ENCODE measurements around the gene SLAIN2. TPM values are rescaled to one million over a fixed set of nuclear protein-coding genes. Genes with fewer than 3 reads are reported as not detected.

SLAIN2 gene
- total RNA-seq, 1 experiment from 2014 or later = 12.5 TPM

- H3K9ac ChIP-seq (ENCODE audit: low read length) = no peak overlapping the region
- TF ChIP-seq CTCF (conservative IDR thresholded peaks at IDR 0.05; ENCODE audit: low read depth, low read length) (no peak), EZH2 (IDR thresholded peaks at IDR 0.05; ENCODE audit: low read length, unreplicated experiment) (no peak), EZH2phosphoT487 (IDR thresholded peaks at IDR 0.05; ENCODE audit: borderline replicate concordance, low read length) (no peak)
- H3K36me3 ChIP-seq (ENCODE audit: low read depth, low read length) = no peaks in the 10 kb centered on the region
- H3K27ac ChIP-seq (ENCODE audit: low read length) = no peak overlapping the region
- H3K9me2 ChIP-seq (replicated peaks; ENCODE audit: low read length) = no peaks in the 10 kb centered on the region
- H3K9me3 ChIP-seq (ENCODE audit: low read length) = no peaks in the 10 kb centered on the region
- DNase-seq (no peak), ATAC-seq (no peak)
- H3K4me2 ChIP-seq (ENCODE audit: low read length) = no peak overlapping the region
- no peaks in the 10 kb centered on the region for H3K79me2 ChIP-seq (ENCODE audit: low read length)
- no peaks in the 10 kb centered on the region for H3K27me3 ChIP-seq (ENCODE audit: low read length)
- no peaks in the 10 kb centered on the region for H3K4me1 ChIP-seq (ENCODE audit: insufficient read depth, low read length)
- H3K4me3 ChIP-seq (ENCODE audit: low read length) = no peak overlapping the region
- ChIA-PET CTCF (no interaction called here), POLR2A (ENCODE audit: unreplicated experiment) (no interaction called here)
- no peaks in the 10 kb centered on the region for H4K20me1 ChIP-seq (ENCODE audit: low read length)
- BruUV-seq (replicated peaks) = no TSS peak
- H3F3A ChIP-seq (ENCODE audit: low read length, unreplicated experiment) = no peaks in the 10 kb centered on the region
- H2AFZ ChIP-seq (ENCODE audit: low read length) = no peak overlapping the region
- intact Hi-C loops (cut with micrococcal nuclease) = no loop called here
Measured at GRCh38 chr4:48409203-48409602, 67.9 kb downstream of the SLAIN2 start.

GRCh38 chr4:48410812-48411211 lies 69.5 kb downstream of the SLAIN2 start:
- intact Hi-C loops (cut with micrococcal nuclease) = loop anchor here (10.0 kb wide), 1 partner anchor 106 kb away; no protein-coding TSS in a partner anchor
- Histone ChIP-seq H3K4me2 (ENCODE audit: low read length) (no peak overlapping the region), H3K9ac (ENCODE audit: low read length) (no peak overlapping the region), H3K79me2 (ENCODE audit: low read length) (no peaks in the 10 kb centered on the region), H3K27ac (ENCODE audit: low read length) (no peak overlapping the region), H3K4me3 (ENCODE audit: low read length) (no peak overlapping the region), H3K4me1 (ENCODE audit: insufficient read depth, low read length) (no peaks in the 10 kb centered on the region), H2AFZ (ENCODE audit: low read length) (no peak overlapping the region), H3K27me3 (ENCODE audit: low read length) (no peaks in the 10 kb centered on the region), H4K20me1 (ENCODE audit: low read length) (no peaks in the 10 kb centered on the region), H3K9me3 (ENCODE audit: low read length) (no peaks in the 10 kb centered on the region), H3F3A (ENCODE audit: low read length, unreplicated experiment) (no peaks in the 10 kb centered on the region), H3K9me2 (replicated peaks; ENCODE audit: low read length) (no peaks in the 10 kb centered on the region), H3K36me3 (ENCODE audit: low read depth, low read length) (no peaks in the 10 kb centered on the region)
- no TSS peak for BruUV-seq (replicated peaks)
- DNase-seq (no peak), ATAC-seq (no peak)
- TF ChIP-seq CTCF (conservative IDR thresholded peaks at IDR 0.05; ENCODE audit: low read depth, low read length) (no peak), EZH2 (IDR thresholded peaks at IDR 0.05; ENCODE audit: low read length, unreplicated experiment) (no peak), EZH2phosphoT487 (IDR thresholded peaks at IDR 0.05; ENCODE audit: borderline replicate concordance, low read length) (no peak)
- ChIA-PET POLR2A (ENCODE audit: unreplicated experiment) (no interaction called here), CTCF (no interaction called here)

- BruUV-seq (replicated peaks) = no TSS peak
- intact Hi-C loops (cut with micrococcal nuclease) = loop anchor here (10.0 kb wide), 1 partner anchor 65 kb away; the partner anchor contains the start of gene SLC10A4
- Histone ChIP-seq H3K27me3 (ENCODE audit: low read length) (no peaks in the 10 kb centered on the region), H4K20me1 (ENCODE audit: low read length) (no peaks in the 10 kb centered on the region), H3K27ac (ENCODE audit: low read length) (no peak overlapping the region), H3K4me3 (ENCODE audit: low read length) (no peak overlapping the region), H3K9me3 (ENCODE audit: low read length) (no peaks in the 10 kb centered on the region), H3K4me2 (ENCODE audit: low read length) (no peak overlapping the region), H3K9me2 (replicated peaks; ENCODE audit: low read length) (no peaks in the 10 kb centered on the region), H2AFZ (ENCODE audit: low read length) (no peak overlapping the region), H3K36me3 (ENCODE audit: low read depth, low read length) (peaks cover 3% of the 10 kb centered on the region), H3K4me1 (ENCODE audit: insufficient read depth, low read length) (no peaks in the 10 kb centered on the region), H3K79me2 (ENCODE audit: low read length) (no peaks in the 10 kb centered on the region), H3F3A (ENCODE audit: low read length, unreplicated experiment) (no peaks in the 10 kb centered on the region), H3K9ac (ENCODE audit: low read length) (no peak overlapping the region)
- ATAC-seq (no peak), DNase-seq (no peak)
- ChIA-PET POLR2A (ENCODE audit: unreplicated experiment) (no interaction called here), CTCF (no interaction called here)
- no peak for TF ChIP-seq CTCF (conservative IDR thresholded peaks at IDR 0.05; ENCODE audit: low read depth, low read length)
- no peak for TF ChIP-seq EZH2 (IDR thresholded peaks at IDR 0.05; ENCODE audit: low read length, unreplicated experiment)
- TF ChIP-seq EZH2phosphoT487 (IDR thresholded peaks at IDR 0.05; ENCODE audit: borderline replicate concordance, low read length) = no peak
Measured at GRCh38 chr4:48420144-48420543, 78.8 kb downstream of the SLAIN2 start.
